G401.6 (cell line): ENCODE data around the gene IQUB.
A peak's percentile ranks its signal among the peaks of the same experiment; 100 is the strongest.
"Not testable (repeated sequence)": the region's sequence is repeated elsewhere in the genome, so short reads cannot be mapped to it uniquely, and the experiment has no call there.

Experiments
- FAIRE-seq: peaks from 2 replicates; lab custom pipeline; 2012; peaks lifted over from hg19 to GRCh38; lab: Jason Lieb, UNC

The IQUB gene

GRCh38 chr7:123534383-123535260 is at the start of gene IQUB:
IQUB (minus strand) TSS chr7:123534595; CDS start chr7:123512340, 22,255 bp downstream.
- peak; percentile 76 for FAIRE-seq

GRCh38 chr7:123583821-123584220 is 49.4 kb upstream of the IQUB start:
- no peak for FAIRE-seq

- no peak for FAIRE-seq
Observed at GRCh38 chr7:123581162-123581459, 46.7 kb upstream of the IQUB start.

- peak; percentile 13 for FAIRE-seq
Observed at GRCh38 chr7:123580406-123581161, 46.2 kb upstream of the IQUB start.

GRCh38 chr7:123579416-123579815 is 45.0 kb upstream of the IQUB start:
- FAIRE-seq = no peak

GRCh38 chr7:123573896-123574467 is 39.6 kb upstream of the IQUB start:
- FAIRE-seq = no peak

GRCh38 chr7:123573341-123573740 is 38.9 kb upstream of the IQUB start:
- FAIRE-seq = no peak

GRCh38 chr7:123571684-123572083 is 37.3 kb upstream of the IQUB start:
- FAIRE-seq = no peak

GRCh38 chr7:123571187-123571586 is 36.8 kb upstream of the IQUB start:
- no peak for FAIRE-seq

- no peak for FAIRE-seq
Observed at GRCh38 chr7:123570390-123571182, 36.2 kb upstream of the IQUB start.

GRCh38 chr7:123569352-123570010 is 35.1 kb upstream of the IQUB start:
- no peak for FAIRE-seq

- FAIRE-seq = no peak
Observed at GRCh38 chr7:123562121-123562520, 27.7 kb upstream of the IQUB start.

- FAIRE-seq = no peak
Observed at GRCh38 chr7:123558289-123558874, 24.0 kb upstream of the IQUB start.

- FAIRE-seq = peak; percentile 97
Observed at GRCh38 chr7:123557398-123558288, 23.2 kb upstream of the IQUB start, which contains the start of gene NDUFA5. NDUFA5 (minus strand) TSS chr7:123557818; CDS start chr7:123557795, 23 bp downstream.

- FAIRE-seq = no peak
Observed at GRCh38 chr7:123557016-123557397, 22.6 kb upstream of the IQUB start.

- FAIRE-seq = no peak
Observed at GRCh38 chr7:123555484-123555883, 21.1 kb upstream of the IQUB start.

- no peak for FAIRE-seq
Observed at GRCh38 chr7:123553159-123553558, 18.8 kb upstream of the IQUB start.

GRCh38 chr7:123552641-123553040 is 18.2 kb upstream of the IQUB start:
- no peak for FAIRE-seq

GRCh38 chr7:123552134-123552533 is 17.7 kb upstream of the IQUB start:
- not testable (repeated sequence) for FAIRE-seq

- FAIRE-seq = no peak
Observed at GRCh38 chr7:123548406-123548805, 14.0 kb upstream of the IQUB start.
